Lung (tissue), 12 donors: ENCODE measurements around the gene ZNF638. TPM values are rescaled to one million over a fixed set of nuclear protein-coding genes. Genes with fewer than 3 reads are reported as not detected.

Experiments
- ATAC-seq: fragments of 200-7000 bp; cut with Tn5 transposase; one replicate; pipeline ENCODE4 v1.9.1; 2020; ENCODE audit warnings: moderate number of reproducible peaks; ENCODE audit not compliant: insufficient read depth, low FRiP score
- DNase-seq, 3 donors: peaks; one replicate each; pipeline ENCODE4 v3.0.0-alpha.2; 2013 to 2017
- H3K27ac ChIP-seq, 2 donors: one replicate each; pipeline ENCODE4 v1.5.1; 2013; ENCODE audit warnings: mild to moderate bottlenecking in 2 of 2, moderate library complexity in 2 of 2, control low read depth in 1 of 2, inconsistent platforms in 1 of 2, low read depth in 1 of 2, low read length in 1 of 2
- H3K27me3 ChIP-seq, 3 donors: one replicate each; pipeline ENCODE4 v1.5.1; 2013; ENCODE audit warnings: low read length in 2 of 3; ENCODE audit not compliant: control insufficient read depth in 3 of 3, insufficient read depth in 3 of 3
- H3K36me3 ChIP-seq, 4 donors: one replicate each; pipeline ENCODE4 v1.5.1; 2013; ENCODE audit warnings: low read length in 4 of 4, mild to moderate bottlenecking in 1 of 4, moderate library complexity in 1 of 4; ENCODE audit not compliant: control insufficient read depth in 4 of 4, insufficient read depth in 4 of 4
- H3K4me1 ChIP-seq, 5 donors: one replicate each; pipeline ENCODE4 v1.5.1; 2013; ENCODE audit warnings: low read length in 5 of 5, mild to moderate bottlenecking in 2 of 5, moderate library complexity in 1 of 5; ENCODE audit not compliant: control insufficient read depth in 5 of 5, insufficient read depth in 5 of 5
- H3K4me3 ChIP-seq: one replicate; pipeline ENCODE4 v1.5.1; 2013; ENCODE audit warnings: mild to moderate bottlenecking, control low read depth, moderate library complexity
- H3K9ac ChIP-seq, 2 donors: one replicate each; pipeline ENCODE4 v1.5.1; 2013; ENCODE audit warnings: low read length in 2 of 2, control low read depth in 1 of 2; ENCODE audit not compliant: insufficient read depth in 1 of 2
- H3K9me3 ChIP-seq, 4 donors: one replicate each; pipeline ENCODE4 v1.5.1; 2013; ENCODE audit warnings: low read length in 3 of 4, mild to moderate bottlenecking in 1 of 4, moderate library complexity in 1 of 4; ENCODE audit not compliant: control insufficient read depth in 4 of 4, insufficient read depth in 3 of 4
- whole genome bisulfite sequencing, 2 donors: extraction: QIAGEN DNeasy Blood & Tissue Kit; methylation state at CpG; one replicate each; pipeline ENCODE4 v1.1.7; 2013; 5-methylcytosine and 5-hydroxymethylcytosine counted together
- polyA plus RNA-seq, 2 donors: library from polyadenylated mRNA; stranded (reverse); fragments of 200-250 nt; gene quantifications; one replicate each; pipeline ENCODE4 v1.2.1, GENCODE V29; 2013
- total RNA-seq, 2 donors: library from RNA; depleted of rRNA in 1 of 2; stranded (reverse); fragments of >200 nt in 1 of 2; gene quantifications; one replicate each; pipeline ENCODE4 v1.2.1, GENCODE V29; 2014 to 2021
- TF ChIP-seq, protein P1 (sequence below): IDR thresholded peaks from 2 replicates; pipeline ENCODE4 v1.5.1; 2012; ENCODE audit warnings: mild to moderate bottlenecking; ENCODE audit errors: control extremely low read depth, extremely low read depth
- donor health status: control.
- donor health status: control.
- donor health status: Bipolar disorder and iron deficiency.
- donor health status: healthy.
- donor health status: DM: yes; HTN: yes; CAD: no.

The ZNF638 gene
- total and polyA plus RNA-seq, 4 donors = 45.1 to 371 (median 105) TPM

DNA sequence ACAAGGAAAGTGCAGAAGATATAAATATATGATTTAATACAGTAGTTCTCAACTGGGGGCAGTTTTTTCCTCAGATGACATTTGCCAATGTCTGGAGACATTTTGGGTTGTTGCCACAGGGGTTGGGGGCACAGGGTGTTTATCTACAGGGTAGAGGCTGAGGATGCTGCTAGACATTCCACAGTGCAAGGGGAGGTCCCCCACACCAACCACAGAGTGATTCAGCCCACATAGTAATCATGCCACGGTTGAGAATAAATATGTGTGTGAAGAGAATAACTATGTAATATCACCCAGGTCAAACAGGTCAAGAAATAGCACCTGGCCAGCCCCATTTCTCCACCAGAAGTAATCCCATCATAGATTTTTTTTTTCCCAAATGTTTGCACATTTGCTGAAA, 139.7 kb downstream of the ZNF638 start:
- 65 to 86% methylated on average over 1 of the region's 1 CpG for WGBS, 2 donors
- TF ChIP-seq, protein P1, sequence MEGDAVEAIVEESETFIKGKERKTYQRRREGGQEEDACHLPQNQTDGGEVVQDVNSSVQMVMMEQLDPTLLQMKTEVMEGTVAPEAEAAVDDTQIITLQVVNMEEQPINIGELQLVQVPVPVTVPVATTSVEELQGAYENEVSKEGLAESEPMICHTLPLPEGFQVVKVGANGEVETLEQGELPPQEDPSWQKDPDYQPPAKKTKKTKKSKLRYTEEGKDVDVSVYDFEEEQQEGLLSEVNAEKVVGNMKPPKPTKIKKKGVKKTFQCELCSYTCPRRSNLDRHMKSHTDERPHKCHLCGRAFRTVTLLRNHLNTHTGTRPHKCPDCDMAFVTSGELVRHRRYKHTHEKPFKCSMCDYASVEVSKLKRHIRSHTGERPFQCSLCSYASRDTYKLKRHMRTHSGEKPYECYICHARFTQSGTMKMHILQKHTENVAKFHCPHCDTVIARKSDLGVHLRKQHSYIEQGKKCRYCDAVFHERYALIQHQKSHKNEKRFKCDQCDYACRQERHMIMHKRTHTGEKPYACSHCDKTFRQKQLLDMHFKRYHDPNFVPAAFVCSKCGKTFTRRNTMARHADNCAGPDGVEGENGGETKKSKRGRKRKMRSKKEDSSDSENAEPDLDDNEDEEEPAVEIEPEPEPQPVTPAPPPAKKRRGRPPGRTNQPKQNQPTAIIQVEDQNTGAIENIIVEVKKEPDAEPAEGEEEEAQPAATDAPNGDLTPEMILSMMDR = no peak
- Histone ChIP-seq H3K36me3 (peaks cover 0 to 5% (median 0%) of the 10 kb centered on the region in 4 donors), H3K9me3 (no peaks in the 10 kb centered on the region), H3K9ac (no peak overlapping the region), H3K27ac (no peak overlapping the region), H3K4me1 (peaks cover 0 to 12% (median 3%) of the 10 kb centered on the region in 5 donors), H3K27me3 (peaks cover 0 to 31% (median 27%) of the 10 kb centered on the region in 3 donors), H3K4me3 (no peak overlapping the region)
- DNase-seq = no peak
- no peak for ATAC-seq

DNA sequence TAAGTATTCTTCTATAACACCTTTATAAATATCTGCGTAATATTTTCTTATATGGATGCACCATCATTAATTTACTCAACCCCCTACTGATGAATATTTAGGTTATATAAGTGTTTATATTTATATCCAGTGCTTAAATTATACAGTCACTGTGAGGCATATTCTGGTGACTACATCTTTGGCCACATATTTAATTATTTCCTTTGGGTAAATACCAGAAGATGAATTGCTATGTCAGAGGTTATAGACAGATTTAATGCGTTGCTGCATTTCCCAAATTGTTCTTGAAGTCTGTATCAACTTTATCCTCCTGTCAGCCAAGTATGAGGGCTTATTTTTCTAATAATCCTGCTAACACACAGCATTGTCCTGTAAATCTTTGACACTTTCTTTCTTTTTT, 140.4 kb downstream of the ZNF638 start:
- DNase-seq (no peak), ATAC-seq (no peak)
- Histone ChIP-seq H3K36me3 (peaks cover 0 to 5% (median 0%) of the 10 kb centered on the region in 4 donors), H3K4me3 (no peak overlapping the region), H3K9me3 (no peaks in the 10 kb centered on the region), H3K27ac (no peak overlapping the region), H3K4me1 (peaks cover 0 to 12% (median 3%) of the 10 kb centered on the region in 5 donors), H3K9ac (no peak overlapping the region), H3K27me3 (peaks cover 0 to 27% (median 24%) of the 10 kb centered on the region in 3 donors)
- WGBS, 2 donors = 39 to 59% methylated on average over 2 of the region's 2 CpGs
- TF ChIP-seq, protein P1 = no peak

DNA sequence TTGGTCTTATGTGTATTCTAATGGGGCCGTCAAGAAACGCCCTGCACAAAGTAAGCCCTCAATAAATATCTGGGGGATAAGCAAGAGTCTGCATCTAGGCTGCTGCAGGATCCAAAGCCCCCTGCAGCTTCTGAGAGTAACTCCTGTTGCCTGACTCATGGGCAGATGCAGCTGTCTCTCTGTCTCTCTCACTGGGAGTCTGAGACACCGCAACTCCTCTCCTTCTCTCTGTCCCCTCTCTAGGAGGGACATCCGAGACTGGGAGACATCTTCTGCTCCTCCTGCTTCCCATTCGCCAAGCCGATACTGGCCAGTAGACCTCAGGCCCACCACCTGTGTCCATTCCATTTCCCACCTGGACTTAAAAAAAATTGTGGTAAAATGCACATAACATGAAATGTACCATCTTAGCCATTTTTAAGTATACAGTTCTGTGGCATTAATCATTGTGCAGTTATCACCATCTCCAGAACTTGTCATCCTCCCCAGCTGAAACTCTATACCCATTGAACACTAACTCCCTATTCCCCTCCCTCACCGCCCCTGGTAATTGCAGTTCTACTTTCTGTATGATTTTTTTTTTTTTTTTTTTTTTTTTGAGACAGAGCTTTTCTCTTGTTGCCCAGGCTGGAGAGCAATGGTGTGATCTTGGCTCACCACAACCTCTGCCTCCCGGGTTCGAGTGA, 141.9 kb downstream of the ZNF638 start:
- TF ChIP-seq, protein P1 = no peak
- WGBS, 2 donors = 88 to 95% methylated on average over 9 of the region's 9 CpGs
- no peak overlapping the region for H3K9ac ChIP-seq
- DNase-seq = no peak
- ATAC-seq = no peak
- no peak overlapping the region for H3K4me3 ChIP-seq
- H3K36me3 ChIP-seq = peaks cover 0 to 5% (median 0%) of the 10 kb centered on the region in 4 donors
- H3K27me3 ChIP-seq = peaks cover 0 to 13% (median 9%) of the 10 kb centered on the region in 3 donors
- no peak overlapping the region for H3K27ac ChIP-seq
- H3K9me3 ChIP-seq = no peaks in the 10 kb centered on the region
- peaks cover 0 to 10% (median 0%) of the 10 kb centered on the region in 5 donors for H3K4me1 ChIP-seq
